Urothelium cell line (cell line): Measurements from ENCODE around the gene SKAP1.

Experiments used
- DNase-seq: peaks from one replicate; pipeline ENCODE4 v3.0.0; 2011; ENCODE audit warnings: low spot score, mixed read lengths
- FAIRE-seq: peaks from 2 replicates; lab custom pipeline; 2011; peaks lifted over from hg19 to GRCh38; lab: Jason Lieb, UNC

The SKAP1 gene

DNA sequence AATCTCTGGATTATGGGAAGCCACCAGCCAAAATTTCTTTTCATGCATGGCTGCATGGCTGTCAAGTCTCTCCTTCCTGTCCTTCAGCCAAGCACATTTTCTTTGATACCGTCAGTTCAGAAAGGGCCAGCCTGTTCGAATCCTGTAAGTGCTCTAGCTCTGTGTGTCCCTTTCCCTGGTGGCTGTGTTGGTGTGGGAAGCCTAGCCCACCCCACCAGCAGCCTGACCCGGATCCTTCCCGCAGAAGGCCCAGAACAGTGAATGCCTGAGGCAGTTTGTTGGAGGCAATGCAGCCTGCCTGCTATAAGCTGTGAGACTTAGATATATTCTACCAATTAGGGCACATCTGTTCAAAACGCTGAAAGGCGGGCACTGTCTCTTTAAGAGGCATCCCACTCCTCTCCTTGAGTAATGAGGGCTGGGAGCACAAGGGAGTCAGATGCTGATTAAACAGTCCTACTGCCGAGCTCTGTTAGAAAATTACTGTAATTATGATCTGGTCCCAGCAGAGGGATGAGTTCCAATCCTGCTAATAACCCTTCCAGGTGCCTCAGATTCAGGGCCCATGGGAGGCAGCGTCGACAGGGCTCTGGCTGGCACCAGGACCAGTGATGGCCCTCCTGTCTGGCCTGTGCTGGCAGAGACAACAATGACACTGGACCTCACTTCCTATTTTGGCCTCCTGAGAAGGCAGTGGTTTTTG, 304.0 kb downstream of the SKAP1 start:
- no peak for DNase-seq
- FAIRE-seq: no peak

DNA sequence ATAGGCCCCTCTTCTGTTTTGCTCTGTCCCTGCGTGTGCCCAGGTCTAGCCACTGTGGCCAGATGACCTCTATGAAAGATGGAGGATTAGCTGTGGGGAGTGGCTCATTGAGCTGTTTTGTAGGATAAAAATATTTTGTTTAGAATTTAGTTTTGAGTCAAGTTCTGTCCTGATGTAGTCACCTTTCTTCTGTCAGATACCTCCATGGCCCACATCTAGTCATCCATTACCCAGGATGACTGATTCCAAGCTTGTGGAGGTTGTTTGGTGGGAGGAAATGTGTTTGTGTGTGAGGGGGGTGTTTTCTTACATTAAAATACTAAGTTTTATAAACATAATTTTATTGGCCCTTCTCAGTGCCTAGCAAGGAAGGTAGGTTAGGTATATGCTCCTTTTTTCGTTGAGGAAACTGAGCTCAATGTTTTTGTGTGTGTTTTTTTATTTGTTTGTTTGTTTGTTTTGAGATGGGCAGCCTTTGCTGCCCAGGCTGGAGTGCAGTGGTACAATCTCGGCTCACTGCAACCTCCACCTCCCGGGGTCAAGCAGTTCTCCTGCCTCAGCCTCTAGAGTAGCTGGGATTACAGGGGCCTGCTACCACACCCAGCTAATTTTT, 306.1 kb downstream of the SKAP1 start:
- DNase-seq: no peak
- no peak for FAIRE-seq

DNA sequence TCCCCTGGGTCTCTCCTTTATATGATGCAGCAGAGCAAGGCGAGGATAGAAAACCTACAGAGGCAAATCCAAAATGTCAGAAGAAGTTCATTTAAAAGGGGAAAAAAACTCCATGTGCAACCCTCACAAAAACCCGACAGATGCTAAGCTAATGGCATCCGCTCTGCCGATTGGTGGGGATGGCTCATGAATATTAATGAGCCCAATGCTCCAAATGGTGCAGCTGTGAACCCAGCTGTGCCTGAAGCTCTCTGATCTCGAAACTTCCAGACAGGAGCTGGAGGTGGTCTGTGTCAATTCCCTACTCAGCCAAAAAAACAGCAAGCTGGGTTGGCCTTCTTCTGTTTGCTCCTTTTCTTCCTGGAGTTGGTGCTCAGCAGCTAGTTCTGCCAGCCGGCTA, 306.9 kb downstream of the SKAP1 start:
- FAIRE-seq (no peak), DNase-seq (no peak)

DNA sequence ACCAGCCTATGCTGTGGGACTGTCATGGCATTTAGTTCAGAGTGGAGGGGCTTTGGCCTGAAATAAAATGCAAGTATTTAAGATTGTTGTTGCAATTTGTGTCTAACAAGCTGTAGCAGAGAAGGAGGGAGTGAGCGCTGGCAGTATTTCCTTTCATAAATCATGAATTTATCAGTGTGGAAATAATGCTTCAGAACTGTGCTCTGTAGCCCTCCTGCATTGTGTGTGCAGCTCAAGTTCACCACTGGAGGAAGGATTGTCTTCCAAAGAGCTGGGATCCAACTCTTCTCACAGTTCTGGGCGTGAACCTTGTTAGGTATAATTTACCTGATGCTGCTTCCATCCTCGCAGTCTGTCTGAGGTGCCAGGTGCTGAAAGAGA, 307.4 kb downstream of the SKAP1 start:
- DNase-seq (no peak), FAIRE-seq (no peak)

DNA sequence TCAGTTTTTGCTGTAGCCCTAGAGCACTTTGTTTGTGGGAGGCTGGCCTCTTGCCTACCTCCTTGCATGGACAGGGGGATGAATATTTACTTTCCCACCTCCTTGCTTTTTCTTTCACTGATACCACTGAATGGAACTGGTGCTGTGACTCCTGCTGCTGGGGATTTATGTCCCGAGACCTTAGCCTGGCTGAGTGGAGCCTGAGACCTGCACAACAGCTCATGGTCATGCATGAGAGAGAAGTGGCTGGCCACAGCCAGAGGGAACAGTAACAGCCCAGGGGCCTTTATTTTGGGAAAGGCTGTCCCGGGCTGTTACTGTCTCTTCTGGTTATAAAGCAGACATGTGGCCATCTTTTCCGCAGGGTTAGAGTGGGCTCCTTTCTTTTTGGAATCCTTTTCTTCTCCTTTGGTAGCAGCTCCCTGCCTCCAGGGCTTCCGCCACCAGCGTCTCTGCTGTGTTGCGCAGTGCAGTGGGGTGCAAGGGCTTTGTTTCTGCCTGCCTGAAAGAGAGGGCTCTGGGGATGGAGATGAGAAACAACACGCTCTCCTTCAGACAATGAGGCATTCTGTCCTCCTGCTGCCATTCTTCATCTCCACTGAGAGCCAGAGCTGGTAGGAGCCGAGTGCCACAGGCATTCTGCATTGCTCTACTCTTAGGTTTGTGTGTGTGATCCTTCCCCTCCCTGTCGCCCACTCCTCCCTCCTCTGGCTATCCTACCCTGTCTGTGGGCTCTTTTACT, 307.9 kb downstream of the SKAP1 start:
- DNase-seq (no peak), FAIRE-seq (no peak)

DNA sequence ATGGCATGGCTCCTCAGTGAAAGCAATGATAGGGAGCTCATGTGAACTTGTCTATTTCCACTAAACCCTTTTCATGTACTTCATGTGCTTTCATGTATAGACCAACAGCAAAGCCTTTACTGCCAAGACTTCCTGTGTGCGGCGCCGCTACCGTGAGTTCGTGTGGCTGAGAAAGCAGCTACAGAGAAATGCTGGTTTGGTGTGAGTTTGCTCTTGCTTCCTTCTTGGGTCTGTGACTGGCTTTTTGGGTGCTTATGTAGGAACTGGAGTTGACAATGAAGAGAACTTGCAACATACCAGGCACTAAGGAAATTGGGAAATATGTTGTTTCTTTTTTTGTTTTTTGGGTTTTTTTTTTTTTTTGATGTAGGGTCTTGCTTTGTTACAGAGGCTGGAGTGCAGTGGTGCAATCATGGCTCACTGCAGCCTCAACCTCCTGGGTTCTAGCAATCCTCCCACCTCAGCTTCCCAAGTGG, 316.8 kb downstream of the SKAP1 start:
- FAIRE-seq (no peak), DNase-seq (no peak)

DNA sequence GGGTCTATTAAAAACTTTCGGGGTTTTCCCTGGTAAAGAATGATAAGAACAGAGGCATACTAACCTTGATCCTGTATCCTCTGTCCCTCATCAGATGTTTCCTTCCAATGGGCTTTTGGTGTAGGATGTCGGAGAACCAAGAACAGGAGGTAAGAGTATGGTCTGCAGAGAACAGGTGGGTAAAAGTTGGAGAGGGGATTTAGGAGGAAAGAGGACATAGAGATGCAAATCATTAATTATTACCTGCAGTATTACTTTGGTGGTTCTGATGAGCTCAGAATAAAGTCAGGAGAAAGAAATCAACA, 318.1 kb downstream of the SKAP1 start:
- FAIRE-seq (no peak), DNase-seq (no peak)

DNA sequence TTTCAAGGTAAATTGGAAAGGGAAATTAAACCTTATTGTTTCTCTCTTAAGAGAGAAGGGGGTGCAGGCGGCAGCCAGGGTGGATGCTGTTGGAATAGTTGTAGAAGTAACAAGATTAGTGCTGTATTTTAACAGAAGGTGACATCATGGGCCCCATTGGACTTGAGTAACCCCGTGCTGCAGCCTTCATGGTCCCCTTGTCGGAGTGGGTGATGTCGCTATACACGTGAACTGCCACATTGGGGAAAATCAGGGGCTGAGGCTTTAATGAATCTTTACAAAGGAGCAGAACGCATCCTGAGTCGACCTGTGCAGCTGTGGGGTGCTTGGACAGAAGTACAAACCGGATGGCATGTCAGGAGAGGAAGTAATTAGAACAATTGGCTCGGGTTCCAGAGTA, 319.3 kb downstream of the SKAP1 start:
- DNase-seq (no peak), FAIRE-seq (no peak)

DNA sequence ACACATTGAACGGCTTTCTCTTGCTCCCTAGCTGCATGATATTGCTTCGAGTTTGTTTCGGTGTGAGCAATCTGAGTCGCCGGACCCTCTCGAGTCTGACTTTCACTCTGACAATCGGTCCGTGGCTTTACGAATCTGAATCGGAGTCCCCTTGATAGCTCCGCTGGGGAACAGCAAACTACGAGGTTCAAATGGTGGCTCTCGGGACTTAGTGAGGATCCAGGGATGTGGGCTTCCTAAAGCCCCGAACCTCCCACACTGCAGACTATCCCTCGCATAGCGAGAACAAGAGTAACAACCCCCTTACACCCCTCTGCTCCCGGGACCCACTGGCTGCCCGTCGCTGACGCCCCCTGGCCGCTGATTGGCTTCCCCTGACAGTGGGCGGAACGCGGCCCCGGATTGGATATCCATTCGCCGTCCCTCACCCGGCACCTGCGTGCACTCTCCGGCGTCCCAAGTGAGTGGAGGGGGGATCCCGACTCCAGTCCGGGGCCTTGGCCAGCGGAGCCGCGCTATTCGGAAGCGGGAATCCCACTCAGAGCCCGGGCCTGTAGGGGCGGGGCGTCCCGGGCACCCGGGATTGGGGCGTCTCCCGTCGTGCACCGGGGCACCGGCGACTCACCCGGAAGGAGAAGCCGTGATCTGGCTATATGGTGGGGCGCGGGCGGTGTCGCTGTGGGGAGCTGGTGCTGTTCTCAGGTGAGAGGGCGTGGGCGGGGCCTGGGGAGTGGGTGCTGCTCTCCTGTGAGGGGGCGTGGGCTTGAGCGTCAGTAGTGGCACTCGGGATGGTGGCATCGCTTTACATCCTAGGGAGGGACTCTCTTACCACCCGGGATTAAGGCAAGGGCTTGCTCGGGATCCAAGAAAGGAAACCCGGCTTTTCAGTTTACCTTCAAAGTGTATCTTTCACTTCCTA, 322.6 kb downstream of the SKAP1 start, which contains the start of gene SNX11:
Gene SNX11, plus strand, starts transcription at position 630 of the 919 bp plus-strand sequence. CDS start 4,278 bp downstream, outside the sequence.
- DNase-seq (peak; percentile 92), FAIRE-seq (peak; percentile 66)

DNA sequence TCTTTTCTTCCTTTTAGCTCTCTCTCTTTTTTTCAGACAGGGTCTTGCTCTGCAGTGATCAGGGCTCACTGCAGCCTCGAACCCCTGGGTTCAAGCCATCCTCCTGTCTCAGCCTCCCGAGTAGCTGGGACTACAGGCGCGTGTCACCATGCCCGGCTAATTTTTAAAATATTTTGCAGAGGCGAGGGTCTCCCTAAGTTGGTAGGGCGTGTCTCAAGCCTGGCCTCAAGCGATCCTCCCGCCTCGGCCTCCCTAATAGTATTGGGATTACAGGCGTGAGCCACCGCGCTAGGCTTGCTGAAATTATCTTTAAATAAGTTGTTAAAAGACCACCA, 323.2 kb downstream of the SKAP1 start:
- FAIRE-seq: no peak
- no peak for DNase-seq

DNA sequence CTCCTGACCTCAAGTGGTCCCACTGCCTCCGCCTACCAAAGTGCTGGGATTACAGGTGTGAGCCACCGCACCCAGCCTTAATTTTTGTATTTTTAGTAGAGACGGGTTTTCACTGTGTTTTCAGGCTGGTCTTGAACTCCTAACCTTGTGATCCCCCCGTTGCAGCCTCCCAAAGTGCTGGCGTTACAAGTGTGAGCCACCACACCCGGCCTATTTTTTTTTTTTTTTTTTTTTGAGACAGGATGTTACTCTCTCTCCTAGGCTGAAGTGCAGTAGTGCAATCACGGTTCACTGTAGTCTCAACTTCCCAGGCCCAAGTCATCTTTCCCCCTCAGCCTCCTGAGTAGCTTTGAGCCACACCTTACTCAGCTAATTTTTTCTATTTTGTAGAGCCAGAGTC, 325.6 kb downstream of the SKAP1 start:
- FAIRE-seq: no peak
- no peak for DNase-seq

DNA sequence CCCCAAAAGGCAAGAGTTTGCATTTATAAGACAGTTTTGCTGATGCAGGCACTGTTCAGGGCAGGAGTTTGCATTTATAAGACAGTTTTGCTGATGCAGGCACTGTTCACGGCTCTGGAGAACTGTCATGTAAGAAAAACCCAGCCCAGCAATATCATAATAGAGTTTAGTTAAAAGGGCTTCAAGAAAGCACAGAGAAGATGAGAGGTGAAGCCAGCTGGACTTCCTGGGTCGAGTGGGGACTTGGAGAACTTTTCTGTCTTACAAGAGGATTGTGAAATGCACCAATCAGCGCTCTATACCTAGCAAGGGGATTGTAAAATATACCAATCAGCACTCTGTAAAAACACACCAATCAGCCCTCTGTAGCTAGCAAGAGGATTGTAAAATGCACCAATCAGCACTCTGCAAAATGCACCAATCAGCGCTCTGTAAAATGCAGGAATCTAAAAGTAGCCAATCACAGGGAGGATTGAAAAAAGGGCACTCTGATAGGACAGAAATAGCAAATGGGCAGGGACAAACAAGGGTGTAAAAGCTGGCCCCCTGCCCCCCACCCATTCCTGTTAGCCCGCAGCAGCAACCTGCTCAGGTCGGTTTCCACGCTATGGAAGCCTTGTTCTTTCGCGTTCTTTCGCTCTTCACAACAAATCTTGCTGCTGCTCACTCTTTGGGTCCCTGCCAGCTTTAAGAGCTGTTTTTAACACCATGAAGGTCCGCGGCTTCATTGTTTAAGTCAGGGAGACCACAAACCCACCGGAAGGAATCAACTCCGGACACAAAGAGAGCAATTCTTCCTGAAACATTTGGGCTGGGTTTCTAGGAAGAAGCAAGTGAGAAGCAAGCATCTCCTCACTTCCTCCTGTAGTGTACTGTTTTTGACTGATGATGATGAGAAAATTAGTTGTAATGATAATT, 327.0 kb downstream of the SKAP1 start:
- DNase-seq (no peak), FAIRE-seq (no peak)

DNA sequence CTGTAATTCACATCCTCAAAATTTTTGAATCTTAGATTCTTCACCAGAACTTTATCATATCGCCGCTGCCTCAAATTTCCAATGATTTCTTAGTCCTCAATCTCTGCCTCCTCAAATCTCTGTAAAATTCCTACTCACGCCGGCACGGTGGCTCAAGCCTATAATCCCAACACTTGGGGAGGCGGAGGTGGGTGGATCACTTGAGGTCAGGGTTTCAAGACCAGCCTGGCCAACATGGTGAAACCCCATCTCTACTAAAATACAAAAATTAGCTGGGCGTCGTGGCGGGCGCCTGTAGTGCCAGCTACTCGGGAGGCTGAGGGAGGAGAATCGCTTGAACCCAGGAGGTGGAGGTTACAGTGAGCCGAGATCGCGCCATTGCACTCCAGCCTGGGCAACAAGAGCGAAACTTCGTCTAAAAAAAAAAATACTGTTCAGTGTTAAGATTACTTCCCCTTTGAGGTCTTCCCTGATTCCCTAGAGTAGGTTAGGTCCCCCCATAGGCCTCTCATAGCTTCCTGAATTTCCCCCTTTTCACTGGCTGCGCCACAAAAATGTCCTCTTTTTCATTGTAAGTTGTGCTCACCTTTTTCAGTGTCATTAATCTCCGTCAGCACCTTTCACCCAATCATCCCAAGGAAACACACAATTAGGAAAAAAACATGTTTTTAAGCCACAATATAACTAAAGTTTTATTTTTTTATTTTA, 327.8 kb downstream of the SKAP1 start:
- no peak for FAIRE-seq

DNA sequence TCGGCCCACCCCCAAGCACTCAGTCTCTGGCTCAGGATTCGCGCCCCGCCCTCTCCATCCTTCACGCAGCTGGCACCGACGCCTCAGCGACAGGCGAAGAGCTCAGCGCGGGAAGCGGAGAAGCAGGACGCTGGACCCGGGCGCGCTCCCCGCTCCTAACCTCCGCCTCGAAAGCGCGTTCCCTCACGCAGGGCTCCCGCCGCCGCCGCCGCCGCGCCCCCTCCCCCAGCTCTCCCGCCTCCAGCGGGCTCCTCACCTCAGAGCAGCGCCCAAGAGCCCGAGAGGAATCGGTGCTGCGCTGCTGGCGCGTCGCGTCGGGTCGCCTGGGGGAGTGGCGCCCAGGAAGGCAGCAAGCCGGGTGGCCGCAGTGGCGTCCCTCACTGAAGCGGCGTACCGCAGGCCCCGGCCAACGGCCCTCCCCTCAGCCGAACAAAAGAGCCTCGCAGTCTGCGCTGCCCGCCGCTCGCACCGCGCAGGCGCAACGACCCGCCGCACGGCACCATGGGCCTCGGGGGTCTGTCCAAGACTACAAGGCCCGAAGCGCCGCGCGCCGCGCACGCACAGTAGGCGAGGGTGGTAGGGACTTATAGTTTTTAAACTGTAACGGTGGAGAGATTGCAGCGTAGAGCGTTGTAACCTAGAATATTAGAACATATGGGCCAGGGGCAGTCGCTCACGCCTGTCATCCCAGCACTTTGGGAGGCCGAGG, 328.8 kb downstream of the SKAP1 start, which contains the start of gene CBX1:
Gene CBX1, minus strand, starts transcription at position 467 of the 709 bp plus-strand sequence. CDS start 24,474 bp downstream, outside the sequence.
- no peak for FAIRE-seq
- peak; percentile 95 for DNase-seq

More for the DNA sequence above, 327.8 kb downstream of the SKAP1 start:
- DNase-seq: no peak

DNA sequence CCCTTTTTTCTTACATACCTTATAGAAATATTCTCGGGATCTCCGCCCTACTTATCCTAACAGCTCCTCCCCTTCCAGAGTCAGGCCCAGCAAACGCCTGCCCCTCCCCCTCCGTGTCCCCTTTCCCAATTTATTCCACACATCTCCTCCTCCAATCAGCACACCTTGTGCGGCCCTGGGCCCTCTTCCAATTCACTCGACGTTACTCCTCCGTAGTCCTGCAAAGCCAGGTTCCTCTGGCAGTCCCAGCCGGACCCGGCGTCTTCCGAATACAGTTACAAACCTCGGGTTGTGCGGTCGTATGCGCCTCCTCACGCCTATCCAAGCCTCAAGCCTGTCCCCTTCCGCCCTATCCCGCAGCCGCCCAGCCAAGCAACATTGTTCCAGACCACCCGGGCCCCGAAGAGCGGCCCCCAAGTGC, 329.4 kb downstream of the SKAP1 start:
- DNase-seq (peak; percentile 64), FAIRE-seq (no peak)

DNA sequence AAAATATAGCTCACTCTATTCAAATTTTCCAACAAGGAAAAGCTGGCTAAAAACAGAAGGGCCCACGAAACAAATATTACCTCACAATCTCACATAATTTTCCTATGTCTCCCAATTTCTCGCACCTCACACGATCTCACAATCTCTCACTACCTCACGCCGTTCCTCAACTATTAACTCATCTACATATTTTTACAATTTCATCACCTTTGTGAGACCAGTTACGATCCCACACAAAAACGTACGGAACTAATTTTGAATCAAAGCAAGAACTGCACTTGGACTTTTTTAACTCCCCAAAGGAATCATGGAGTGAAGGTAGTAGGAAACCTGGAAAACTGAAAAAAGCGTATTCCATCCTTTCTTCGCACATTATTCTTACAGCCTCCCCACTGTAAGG, 329.9 kb downstream of the SKAP1 start:
- FAIRE-seq: no peak
- DNase-seq: no peak

DNA sequence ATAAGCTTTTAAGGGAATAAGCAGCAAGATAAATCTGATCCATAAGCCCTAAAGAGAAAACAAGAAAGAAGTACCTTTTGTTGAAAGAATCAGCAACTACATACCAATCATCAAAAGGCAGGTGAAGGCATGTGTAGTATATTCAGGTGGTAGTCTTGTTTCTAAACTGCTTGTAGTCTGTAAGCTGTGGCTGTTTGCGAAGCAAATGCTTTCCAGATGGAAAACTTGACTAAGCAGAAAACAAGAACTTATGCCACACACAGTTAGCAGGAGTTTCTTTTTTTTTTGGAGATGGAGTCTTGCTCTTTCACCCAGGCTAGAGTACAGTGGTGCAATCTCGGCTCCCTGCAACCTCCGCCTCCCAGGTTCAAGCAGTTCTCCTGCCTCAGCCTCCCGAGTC, 334.4 kb downstream of the SKAP1 start:
- FAIRE-seq: no peak
- DNase-seq: no peak

DNA sequence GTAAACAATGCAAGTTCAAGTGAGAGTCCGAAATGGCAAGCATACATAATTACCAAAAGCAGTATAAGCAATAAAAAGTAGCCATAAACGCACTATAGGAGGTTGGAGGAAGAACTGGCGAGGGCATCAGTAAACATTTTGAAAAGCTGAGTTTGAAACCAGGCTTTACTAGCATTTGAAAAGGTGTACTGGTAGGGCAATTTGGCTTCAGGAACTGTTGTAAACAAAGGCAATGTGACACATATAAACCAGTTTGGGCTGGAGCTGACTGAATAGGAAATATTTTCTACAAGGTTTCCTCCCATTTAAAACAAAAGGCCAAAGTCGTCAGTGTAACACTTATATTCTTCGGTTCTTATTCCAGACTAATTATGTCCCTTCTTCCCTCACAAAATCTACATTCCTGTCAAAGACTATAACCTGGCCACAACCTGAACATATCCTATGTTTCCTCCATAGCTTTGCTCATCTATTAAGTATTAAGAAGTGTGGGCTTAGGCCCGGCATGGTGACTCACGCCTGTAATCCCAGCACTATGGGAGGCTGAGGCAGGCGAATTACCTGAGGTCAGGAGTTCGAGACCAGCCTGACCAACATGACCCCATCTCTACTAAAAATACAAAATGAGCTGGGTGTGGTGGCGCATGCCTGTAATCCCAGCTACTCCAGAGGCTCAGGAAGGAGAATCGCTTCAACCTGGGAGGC, 336.5 kb downstream of the SKAP1 start:
- DNase-seq (no peak), FAIRE-seq (no peak)
